ENCODE measurements around the gene CTBP2.

Gene CTBP2

DNA sequence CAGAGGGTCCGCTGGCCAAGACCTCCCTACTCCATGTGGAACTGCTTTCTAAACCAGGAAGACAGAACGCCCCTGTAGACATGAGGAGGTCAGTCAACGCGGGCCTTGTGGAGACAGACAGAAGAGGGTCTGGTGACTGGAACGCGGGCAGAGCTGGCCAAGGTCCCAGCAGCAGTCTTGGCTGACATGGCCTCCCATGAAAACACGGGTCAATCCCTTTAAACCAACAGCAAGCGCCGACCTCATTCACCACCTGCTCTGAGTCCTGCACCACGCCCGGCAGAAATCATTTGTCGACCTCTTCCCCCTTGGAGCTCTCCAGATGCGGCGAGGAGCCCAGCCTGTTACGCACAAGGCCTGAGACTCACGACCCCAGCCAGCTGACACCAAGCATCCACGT is 140.0 kb downstream of the CTBP2 start:
- no peak for TF ChIP-seq RAD21 (IDR thresholded peaks at IDR 0.05; ENCODE audit: low read depth)
- TF ChIP-seq CEBPB (IDR thresholded peaks at IDR 0.05): no peak
- TF ChIP-seq, protein P1, sequence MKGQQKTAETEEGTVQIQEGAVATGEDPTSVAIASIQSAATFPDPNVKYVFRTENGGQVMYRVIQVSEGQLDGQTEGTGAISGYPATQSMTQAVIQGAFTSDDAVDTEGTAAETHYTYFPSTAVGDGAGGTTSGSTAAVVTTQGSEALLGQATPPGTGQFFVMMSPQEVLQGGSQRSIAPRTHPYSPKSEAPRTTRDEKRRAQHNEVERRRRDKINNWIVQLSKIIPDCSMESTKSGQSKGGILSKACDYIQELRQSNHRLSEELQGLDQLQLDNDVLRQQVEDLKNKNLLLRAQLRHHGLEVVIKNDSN (IDR thresholded peaks at IDR 0.05): no peak
- no peak for TF ChIP-seq EGR1 (IDR thresholded peaks at IDR 0.05)
- no peak for TF ChIP-seq ZBTB7A (IDR thresholded peaks at IDR 0.05; ENCODE audit: low read depth)
- no peak for TF ChIP-seq FOXM1 (IDR thresholded peaks at IDR 0.05; ENCODE audit: borderline replicate concordance, low read depth)
- TF ChIP-seq, protein P2, sequence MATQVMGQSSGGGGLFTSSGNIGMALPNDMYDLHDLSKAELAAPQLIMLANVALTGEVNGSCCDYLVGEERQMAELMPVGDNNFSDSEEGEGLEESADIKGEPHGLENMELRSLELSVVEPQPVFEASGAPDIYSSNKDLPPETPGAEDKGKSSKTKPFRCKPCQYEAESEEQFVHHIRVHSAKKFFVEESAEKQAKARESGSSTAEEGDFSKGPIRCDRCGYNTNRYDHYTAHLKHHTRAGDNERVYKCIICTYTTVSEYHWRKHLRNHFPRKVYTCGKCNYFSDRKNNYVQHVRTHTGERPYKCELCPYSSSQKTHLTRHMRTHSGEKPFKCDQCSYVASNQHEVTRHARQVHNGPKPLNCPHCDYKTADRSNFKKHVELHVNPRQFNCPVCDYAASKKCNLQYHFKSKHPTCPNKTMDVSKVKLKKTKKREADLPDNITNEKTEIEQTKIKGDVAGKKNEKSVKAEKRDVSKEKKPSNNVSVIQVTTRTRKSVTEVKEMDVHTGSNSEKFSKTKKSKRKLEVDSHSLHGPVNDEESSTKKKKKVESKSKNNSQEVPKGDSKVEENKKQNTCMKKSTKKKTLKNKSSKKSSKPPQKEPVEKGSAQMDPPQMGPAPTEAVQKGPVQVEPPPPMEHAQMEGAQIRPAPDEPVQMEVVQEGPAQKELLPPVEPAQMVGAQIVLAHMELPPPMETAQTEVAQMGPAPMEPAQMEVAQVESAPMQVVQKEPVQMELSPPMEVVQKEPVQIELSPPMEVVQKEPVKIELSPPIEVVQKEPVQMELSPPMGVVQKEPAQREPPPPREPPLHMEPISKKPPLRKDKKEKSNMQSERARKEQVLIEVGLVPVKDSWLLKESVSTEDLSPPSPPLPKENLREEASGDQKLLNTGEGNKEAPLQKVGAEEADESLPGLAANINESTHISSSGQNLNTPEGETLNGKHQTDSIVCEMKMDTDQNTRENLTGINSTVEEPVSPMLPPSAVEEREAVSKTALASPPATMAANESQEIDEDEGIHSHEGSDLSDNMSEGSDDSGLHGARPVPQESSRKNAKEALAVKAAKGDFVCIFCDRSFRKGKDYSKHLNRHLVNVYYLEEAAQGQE (IDR thresholded peaks at IDR 0.05; ENCODE audit: low read depth): no peak
- TF ChIP-seq, protein P3, sequence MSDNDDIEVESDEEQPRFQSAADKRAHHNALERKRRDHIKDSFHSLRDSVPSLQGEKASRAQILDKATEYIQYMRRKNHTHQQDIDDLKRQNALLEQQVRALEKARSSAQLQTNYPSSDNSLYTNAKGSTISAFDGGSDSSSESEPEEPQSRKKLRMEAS (IDR thresholded peaks at IDR 0.05): no peak
- no peak for TF ChIP-seq TEAD4 (IDR thresholded peaks at IDR 0.05)
- TF ChIP-seq CREB1 (IDR thresholded peaks at IDR 0.05; ENCODE audit: low read depth): no peak
- no peak for TF ChIP-seq YY1 (IDR thresholded peaks at IDR 0.05; ENCODE audit: low read depth)
- TF ChIP-seq NFIC (IDR thresholded peaks at IDR 0.05): no peak
- TF ChIP-seq EP300 (IDR thresholded peaks at IDR 0.05; ENCODE audit: borderline replicate concordance): no peak
- TF ChIP-seq TCF12 (IDR thresholded peaks at IDR 0.05; ENCODE audit: low read depth): no peak
- TF ChIP-seq TAF1 (IDR thresholded peaks at IDR 0.05; ENCODE audit: low read depth): no peak

DNA sequence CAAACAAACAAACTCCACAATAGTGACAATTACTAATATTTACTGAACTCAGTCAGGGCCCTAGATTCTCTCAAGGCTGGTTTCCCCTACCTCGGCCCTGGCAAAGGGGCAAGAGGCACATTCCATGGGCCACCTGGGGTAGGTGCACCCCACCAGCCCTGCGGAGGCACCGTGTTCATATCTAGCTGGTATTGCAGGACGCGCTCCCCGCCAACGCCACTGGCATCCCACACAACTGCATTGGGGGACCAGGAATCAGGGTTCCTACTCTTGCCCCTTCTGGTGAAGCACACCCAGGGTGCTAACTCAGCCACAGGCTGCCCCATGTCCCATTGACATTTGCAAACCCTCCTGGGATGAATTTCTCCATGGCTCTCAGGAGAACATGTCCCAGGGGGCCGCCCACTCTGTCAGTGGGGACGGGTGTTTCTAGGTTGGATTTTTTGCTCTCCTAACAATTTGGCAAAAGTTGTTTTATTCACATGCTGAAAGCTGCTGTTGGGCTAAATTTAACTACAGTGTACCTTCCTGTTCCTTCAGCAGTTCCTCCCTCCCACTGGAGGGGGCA is 141.7 kb downstream of the CTBP2 start:
- TF ChIP-seq EGR1 (IDR thresholded peaks at IDR 0.05) (no peak), CEBPB (IDR thresholded peaks at IDR 0.05) (no peak)
- TF ChIP-seq, protein P2 (IDR thresholded peaks at IDR 0.05; ENCODE audit: low read depth): no peak
- TF ChIP-seq, protein P1 (IDR thresholded peaks at IDR 0.05): no peak

DNA sequence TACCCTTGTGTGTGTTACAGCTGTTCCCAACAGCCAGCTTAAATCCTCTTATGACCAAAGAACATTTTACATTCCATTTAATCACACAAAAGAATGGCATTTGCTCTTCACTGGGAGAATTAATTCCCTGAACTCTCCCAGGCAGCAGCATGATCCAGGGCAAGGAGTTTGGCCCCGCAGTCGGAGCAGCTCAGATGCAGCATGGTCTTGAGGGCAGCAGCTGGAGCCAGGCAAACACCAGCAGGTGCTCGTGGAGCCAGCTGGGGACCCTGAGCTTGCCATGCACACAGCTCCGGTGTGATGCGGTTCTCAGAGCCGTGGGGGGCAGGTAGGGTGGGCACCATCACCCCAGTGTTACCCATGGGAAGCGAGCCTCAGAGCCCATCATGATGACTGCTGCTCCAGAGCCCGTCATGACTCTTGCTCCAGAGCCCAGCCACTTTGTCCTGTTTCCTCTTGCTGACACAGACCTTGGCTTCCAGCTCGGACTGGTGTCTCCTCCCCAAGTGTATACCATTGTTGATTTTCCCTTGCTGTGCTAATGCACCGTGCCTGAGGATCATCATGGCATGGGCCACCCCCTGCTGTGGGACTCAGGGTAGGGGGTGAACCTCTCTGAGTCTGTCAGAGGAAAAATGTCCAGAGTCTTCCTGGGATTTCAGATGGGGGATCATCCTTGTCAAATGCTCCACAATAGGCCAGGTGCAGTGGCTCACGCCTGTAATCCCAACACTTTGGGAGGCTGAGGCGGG is 142.6 kb downstream of the CTBP2 start:
- TF ChIP-seq FOXM1 (IDR thresholded peaks at IDR 0.05; ENCODE audit: borderline replicate concordance, low read depth): no peak
- TF ChIP-seq CEBPB (IDR thresholded peaks at IDR 0.05): no peak
- no peak for TF ChIP-seq ZBTB7A (IDR thresholded peaks at IDR 0.05; ENCODE audit: low read depth)
- TF ChIP-seq TCF12 (IDR thresholded peaks at IDR 0.05; ENCODE audit: low read depth): no peak
- TF ChIP-seq, protein P3 (IDR thresholded peaks at IDR 0.05): no peak
- no peak for TF ChIP-seq TEAD4 (IDR thresholded peaks at IDR 0.05)

DNA sequence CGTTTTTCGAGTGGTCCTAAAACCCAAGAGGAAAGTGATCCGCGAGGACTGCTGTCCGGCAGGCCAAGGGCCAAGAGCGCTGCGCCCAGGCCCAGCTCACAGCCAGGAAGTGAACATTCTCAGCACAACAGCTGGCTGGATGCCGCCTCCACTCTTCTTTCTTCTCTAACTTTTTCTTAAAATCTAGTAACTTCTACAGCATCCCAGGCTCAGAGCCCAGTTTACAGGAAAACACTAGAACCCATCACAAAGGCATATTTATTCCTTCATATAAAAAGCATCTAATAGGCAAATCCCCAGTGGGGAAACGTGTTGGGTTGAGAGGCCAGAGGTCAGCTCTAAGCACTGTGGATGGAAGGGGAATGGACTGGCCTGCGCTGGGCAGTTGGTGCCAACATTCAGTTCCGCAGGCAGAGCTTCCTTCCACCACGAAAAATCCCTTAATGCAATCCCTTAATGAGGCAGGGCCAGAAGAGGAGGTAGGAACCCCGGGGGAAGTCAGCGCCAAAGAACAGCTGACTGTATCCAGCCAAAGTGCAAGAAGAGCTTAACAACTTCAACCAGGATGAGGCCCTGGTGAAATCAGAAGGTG is 143.7 kb downstream of the CTBP2 start:
- TF ChIP-seq TEAD4 (IDR thresholded peaks at IDR 0.05) (no peak), CREB1 (IDR thresholded peaks at IDR 0.05; ENCODE audit: low read depth) (no peak)

DNA sequence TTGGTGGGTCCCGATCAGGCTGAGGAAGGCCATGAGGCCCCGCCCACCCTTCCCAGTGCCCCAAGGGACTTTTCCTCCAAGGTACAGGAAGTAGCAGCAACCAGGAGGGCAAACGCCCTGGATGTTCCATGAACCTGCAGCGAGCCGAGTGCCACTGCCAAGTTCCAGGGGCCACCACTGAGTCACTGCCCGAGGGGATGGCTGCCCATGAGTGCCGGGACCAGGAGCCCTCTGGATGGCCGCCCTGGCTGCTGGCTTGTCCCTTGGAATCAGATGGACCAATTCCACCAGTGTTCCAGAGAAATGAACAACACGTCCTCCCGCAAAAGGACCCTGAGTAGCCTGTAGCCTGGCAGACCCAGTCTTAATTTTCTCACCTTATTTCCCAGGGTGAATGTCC is 144.2 kb downstream of the CTBP2 start:
- TF ChIP-seq CEBPB (IDR thresholded peaks at IDR 0.05) (no peak), NFIC (IDR thresholded peaks at IDR 0.05) (no peak), YY1 (IDR thresholded peaks at IDR 0.05; ENCODE audit: low read depth) (no peak), TEAD4 (IDR thresholded peaks at IDR 0.05) (no peak), CREB1 (IDR thresholded peaks at IDR 0.05; ENCODE audit: low read depth) (no peak)
- TF ChIP-seq, protein P3 (IDR thresholded peaks at IDR 0.05): no peak
- TF ChIP-seq, protein P2 (IDR thresholded peaks at IDR 0.05; ENCODE audit: low read depth): no peak

Data from Ishikawa (cell line).